NCI-H524 (cell line): ENCODE results near the gene SNAP25.

Experiments used
- DNase-seq, 2 experiments: peaks; one replicate each; lab custom pipeline; 2025; lab: John Stamatoyannopoulos, UW

SNAP25 gene

GRCh38 chr20:10304471-10305046, 85.9 kb downstream of the SNAP25 start:
- DNase-seq = no peak

DNA sequence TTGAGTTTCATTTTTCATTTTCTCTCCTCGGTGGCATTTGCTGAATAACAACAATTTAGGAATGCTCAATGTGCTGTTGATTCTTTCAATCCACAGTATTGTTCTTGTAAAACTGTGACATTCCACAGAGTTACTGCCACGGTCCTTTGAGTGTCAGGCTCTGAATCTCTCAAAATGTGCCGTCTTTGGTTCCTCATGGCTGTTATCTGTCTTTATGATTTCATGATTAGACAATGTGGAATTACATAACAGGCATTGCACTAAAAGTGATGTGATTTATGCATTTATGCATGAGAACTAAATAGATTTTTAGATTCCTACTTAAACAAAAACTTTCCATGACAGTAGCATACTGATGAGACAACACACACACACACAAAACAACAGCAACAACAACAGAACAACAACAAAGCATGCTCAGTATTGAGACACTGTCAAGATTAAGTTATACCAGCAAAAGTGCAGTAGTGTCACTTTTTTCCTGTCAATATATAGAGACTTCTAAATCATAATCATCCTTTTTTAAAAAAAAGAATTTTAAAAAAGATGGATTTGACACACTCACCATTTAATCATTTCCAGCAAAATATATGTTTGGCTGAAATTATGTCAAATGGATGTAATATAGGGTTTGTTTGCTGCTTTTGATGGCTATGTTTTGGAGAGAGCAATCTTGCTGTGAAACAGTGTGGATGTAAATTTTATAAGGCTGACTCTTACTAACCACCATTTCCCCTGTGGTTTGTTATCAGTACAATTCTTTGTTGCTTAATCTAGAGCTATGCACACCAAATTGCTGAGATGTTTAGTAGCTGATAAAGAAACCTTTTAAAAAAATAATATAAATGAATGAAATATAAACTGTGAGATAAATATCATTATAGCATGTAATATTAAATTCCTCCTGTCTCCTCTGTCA, 88.1 kb downstream of the SNAP25 start:
- no peak for DNase-seq

DNA sequence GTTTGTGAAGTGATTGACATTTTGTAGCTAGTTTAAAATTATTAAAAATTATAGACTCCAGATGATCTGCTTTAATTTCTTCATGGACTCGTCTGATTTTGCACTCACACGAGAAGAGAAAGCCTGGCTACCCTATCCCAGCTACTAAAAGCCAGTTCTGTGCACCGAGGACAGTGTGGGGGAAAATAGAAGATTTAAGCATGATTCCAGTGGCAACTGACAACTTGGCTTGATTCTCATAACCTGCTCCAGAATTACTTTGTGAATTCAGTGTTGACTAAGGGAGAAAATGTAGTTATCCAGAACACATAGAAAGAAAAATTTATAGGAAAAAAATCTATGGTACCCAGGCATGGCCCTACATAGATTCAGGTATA, 88.7 kb downstream of the SNAP25 start:
- DNase-seq = no peak

GRCh38 chr20:10308652-10309051, 90.0 kb downstream of the SNAP25 start:
- DNase-seq = no peak

GRCh38 chr20:10309326-10309725, 90.7 kb downstream of the SNAP25 start:
- no peak for DNase-seq

GRCh38 chr20:10312111-10312510, 93.5 kb downstream of the SNAP25 start:
- DNase-seq = no peak

DNA sequence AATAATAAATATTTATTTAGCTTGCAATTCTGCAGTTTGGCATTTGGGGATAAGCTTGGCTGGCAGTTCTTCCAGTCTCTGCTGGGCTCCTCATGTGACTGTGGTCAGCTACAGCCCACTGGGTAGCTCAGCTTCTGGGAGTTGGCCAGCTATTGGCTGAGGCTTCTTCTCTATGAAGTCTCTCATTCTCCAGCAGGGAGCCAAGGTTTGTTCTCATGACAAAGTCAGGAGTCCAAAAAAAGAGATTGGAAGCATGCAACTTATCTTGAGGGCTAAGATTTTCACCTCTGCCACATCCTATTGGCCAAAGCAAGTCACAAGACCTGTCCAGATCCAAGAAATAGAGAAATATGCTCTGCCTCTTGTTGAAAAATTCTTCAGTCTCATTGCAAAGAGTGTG, 94.6 kb downstream of the SNAP25 start:
- DNase-seq = no peak

GRCh38 chr20:10313701-10314100, 95.1 kb downstream of the SNAP25 start:
- DNase-seq = peak; percentile 22 to 63

DNA sequence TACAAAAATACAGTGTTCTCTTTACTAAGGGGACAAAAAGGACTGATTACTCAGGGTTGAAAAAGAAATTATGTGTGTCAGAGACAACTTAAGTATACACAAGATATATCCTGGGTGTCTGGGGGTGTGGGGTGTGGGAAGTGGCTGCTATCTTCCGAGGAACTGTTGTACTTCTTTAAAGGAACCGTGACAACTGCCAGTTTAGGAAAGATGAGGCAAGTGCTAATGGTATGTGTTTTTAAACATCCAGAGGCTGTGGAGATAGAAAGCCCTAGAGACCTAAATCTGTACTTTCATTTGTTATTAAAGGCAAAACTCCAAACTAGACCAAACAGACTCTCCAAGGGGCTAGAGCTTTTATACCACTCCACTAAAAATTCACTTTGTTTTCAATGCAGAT, 95.6 kb downstream of the SNAP25 start:
- no peak for DNase-seq

- no peak for DNase-seq
Measured at GRCh38 chr20:10315138-10315537, 96.5 kb downstream of the SNAP25 start.

GRCh38 chr20:10316582-10316981, 98.0 kb downstream of the SNAP25 start:
- DNase-seq = peak in 1 of 2 experiments; percentile 44

DNA sequence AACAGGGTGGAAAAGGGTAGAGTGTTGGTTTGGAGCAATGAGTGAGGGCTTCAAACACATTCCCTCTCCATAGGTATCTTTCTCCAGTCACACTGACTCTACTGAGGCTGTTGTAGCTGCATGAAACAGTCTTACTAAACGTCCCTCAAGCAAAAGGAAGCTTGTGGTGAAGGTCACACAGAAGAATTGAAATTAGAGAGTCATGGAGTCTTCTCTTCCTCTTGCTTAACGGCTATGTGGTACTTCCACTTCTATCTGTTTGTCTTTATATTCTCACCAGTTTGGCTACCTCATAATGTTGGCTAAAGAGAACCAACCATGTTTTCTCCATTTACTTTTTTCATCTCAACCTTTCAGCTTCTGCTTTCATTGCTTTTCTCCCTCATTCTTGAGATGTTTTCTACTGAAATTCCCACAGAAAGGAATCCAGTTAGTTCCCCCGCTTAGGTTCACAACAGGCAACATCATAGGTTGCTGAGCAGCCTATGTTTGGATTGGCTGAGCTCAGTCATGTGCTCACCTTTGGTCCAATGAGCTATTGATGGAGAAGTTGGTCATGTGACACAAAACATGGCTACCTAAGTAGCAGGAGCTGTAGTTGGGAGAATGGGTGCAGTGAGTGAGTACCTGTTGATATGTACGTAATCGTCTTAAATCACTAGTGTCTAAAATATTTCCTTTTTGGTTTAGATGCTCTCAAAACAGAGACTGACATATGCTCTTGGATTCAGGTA, 99.8 kb downstream of the SNAP25 start:
- DNase-seq = no peak

GRCh38 chr20:10319855-10320254, 101.2 kb downstream of the SNAP25 start:
- no peak for DNase-seq

DNA sequence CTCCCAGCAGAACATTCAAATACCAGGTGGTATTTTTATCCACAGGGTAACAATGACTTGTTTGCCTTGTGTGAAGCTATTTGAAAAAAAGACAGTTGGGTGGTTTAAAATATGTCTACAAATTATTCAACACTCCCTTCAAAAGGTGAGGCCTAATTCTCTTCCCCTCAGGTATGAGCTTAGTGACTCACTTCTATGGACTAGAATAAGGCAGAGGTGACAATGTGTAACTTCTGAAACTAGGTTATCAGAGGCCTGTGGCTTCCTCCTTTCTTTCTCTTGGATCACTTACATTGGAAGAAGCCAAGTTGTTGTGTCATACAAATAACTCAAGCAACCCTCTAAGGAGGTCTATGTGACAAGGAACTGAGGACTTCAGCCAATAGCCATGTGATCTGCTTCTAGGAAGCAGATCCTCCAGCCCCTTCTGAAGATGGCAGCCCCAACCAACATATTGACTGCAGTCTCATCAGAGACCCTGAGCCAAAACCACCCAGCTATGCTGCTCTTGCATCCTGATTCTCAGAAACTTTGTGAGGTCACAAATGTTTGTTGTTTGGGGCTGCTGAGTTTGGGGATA, 102.6 kb downstream of the SNAP25 start:
- DNase-seq = no peak

DNA sequence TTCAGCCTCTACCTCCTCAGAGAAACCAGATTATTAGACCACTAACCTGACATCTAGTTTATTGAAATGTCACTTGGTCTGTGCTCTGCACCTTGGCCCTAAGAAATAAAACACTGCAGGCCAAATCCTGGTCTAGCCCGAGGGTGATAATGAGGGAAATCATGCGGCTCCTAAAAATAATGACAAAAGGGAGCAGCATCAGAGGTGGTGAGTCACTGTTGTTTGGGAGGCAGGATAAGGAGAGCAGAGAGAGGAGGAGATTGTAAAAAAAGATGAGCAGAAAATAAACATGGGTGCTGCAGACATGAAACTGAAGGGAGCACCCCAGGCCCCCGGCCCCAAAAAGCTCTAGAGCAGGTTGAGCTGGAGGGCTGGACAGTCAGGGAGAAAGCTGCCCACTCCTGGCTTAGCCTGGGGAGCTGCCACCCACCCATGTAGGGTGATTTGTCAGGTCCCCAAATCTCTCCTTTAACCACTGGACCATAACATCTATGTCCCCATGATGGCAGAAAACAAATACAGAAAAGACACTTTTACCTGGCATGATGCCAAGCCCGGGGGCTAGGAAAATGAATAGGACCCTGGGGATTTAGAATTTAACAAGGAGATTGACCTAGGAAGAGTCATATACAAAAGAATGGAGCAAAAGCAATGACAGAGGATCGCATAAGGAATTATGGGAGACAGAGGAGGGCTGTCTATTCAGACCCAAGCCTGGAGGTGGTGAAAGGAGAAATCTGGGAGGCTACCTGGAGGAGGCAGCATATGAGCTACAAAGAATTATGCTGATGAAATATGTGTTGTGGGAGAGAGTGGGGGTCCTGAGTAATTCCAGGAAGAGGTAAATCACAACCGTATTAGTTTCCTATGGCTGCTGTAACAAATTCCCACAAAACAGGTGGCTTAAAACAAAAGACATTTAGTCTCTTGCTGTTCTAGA, 103.7 kb downstream of the SNAP25 start:
- DNase-seq = peak in 1 of 2 experiments; percentile 16

DNA sequence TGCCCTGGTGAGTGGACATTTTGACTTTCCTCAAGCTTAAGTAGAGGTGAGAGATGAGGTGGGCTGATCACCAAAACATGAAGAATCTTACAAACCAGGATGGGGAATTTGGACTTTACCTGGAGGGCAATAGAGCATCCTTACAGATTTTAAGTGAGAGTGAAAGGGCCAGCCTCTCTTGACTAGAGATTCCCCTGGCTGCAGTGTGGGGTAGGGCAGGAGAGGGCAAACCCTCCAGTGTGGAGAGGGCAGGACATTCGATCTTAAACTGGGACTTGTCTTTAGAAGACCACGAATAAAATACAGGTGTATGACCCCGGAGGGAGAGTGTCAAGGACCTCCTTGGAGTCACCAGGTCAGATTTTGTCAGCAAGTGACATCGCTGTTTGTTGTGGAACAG, 105.1 kb downstream of the SNAP25 start:
- no peak for DNase-seq

DNA sequence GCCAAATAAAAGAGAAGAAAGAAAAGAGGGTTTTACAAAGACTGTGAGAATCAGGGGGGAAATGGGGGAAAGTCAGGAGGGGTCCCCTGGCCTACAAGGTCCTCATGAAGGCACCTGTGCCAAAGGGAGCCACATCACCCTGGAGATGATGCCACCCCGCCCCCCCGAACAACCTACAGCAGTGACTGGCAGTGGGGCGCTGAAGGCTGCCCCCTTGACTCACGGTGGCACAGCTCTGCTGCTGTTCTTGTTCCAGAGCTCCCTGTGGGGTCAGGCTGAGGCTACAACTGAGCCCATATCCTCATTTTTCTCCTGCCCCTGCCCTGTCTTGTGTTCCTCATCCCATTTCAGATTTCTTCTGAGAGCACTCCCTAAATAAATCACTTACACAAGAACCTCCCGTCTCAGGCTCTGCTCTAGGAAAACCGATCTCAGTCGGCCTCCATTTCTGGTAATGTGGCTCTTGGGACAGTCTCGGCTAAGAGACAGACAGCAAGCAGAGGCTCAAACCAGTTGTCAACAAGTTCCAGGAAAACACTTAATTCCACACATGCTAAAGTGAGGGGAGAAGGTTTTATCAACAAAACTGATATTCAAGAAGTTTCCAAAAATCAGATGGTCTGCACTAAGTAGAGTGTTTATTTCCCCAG, 105.7 kb downstream of the SNAP25 start:
- DNase-seq = no peak

DNA sequence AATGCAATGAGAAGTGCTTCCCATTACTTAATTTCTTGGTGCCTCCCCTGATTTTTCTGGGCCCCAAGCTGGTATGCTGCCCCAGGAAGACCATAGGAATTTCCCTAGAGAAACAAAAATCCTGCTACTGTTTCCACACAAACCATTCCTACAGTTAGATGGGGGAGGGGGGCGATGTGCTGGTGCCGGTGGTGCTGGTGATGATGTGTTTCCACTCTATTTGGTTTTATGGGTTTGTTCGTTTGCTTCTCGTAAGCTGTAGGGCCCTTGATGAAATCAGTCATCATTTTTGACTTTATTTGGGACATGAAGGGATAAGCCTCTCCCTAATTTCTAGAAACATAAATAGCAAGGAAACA, 110.2 kb downstream of the SNAP25 start:
- no peak for DNase-seq

DNA sequence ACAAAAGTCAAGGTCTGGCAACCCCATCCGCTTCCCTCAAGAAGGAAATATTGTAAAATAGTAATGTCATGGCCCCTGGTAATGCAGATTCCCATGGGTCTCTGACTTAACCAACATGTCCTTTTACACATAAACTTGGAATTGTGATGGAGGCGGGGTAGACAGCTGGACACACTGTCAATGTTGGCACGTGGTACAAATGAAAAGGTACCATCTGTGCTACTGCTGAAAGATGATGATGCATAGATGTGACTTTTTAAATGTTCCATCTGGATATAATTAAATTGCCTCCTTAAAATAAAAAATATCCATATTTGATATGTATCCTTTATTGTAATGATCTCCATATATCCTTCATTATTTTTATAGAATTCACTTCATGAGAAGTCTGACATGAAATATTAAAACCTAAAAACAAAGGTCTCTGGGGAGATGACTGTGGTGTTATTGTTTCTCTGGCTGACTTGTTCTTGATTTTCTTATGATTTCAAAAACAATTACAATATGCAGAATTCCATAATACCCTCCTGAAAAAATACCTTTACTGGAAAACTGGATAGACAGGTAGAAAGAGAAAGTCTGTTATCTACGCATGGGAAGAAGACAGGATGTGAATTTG, 110.9 kb downstream of the SNAP25 start:
- peak; percentile 88 to 89 for DNase-seq

GRCh38 chr20:10330071-10330470, 111.4 kb downstream of the SNAP25 start:
- DNase-seq = no peak
